CD14-positive monocyte (primary cell): ENCODE measurements around the gene IMMP2L. TPM values are rescaled to one million over a fixed set of nuclear protein-coding genes. Genes with fewer than 3 reads are reported as not detected.

ENCODE experiments used
- DNase-seq, 3 donors: peaks; one replicate each; pipeline ENCODE4 v3.0.0-alpha.2; 2011 to 2022
- H2AFZ ChIP-seq: 2 replicates; pipeline ENCODE4 v1.6.0; 2012; ENCODE audit warnings: mild to moderate bottlenecking, low read depth, low read length, inconsistent platforms; ENCODE audit not compliant: insufficient read depth, poor library complexity, severe bottlenecking
- H3K27ac ChIP-seq, 2 donors: 1 replicate in 1 of 2; 2 replicates in 1 of 2; pipeline ENCODE4 v1.5.1; 2012 to 2013; ENCODE audit warnings: low read length in 2 of 2, control low read depth in 1 of 2, inconsistent platforms in 1 of 2, low read depth in 1 of 2, mild to moderate bottlenecking in 1 of 2
- H3K27me3 ChIP-seq, 2 donors: one replicate each; pipeline versions ENCODE4 v1.6.0 to v1.6.1; 2011 to 2013; ENCODE audit warnings: low read length in 2 of 2; ENCODE audit not compliant: control insufficient read depth in 2 of 2, insufficient read depth in 2 of 2
- H3K36me3 ChIP-seq, 2 donors: replicated peaks in 1 of 2; 1 replicate in 1 of 2; 2 replicates in 1 of 2; pipeline versions ENCODE4 v1.5.1 to v1.6.1; 2012 to 2013; ENCODE audit warnings: low read length in 2 of 2, control low read depth in 1 of 2, inconsistent platforms in 1 of 2, mild to moderate bottlenecking in 1 of 2; ENCODE audit not compliant: insufficient read depth in 2 of 2, control insufficient read depth in 1 of 2
- H3K4me1 ChIP-seq, 2 donors: 1 replicate in 1 of 2; 2 replicates in 1 of 2; pipeline versions ENCODE4 v1.5.1 to v1.6.1; 2012 to 2013; ENCODE audit warnings: low read length in 2 of 2, control low read depth in 1 of 2, inconsistent platforms in 1 of 2, mild to moderate bottlenecking in 1 of 2, moderate library complexity in 1 of 2; ENCODE audit not compliant: insufficient read depth in 2 of 2, control insufficient read depth in 1 of 2
- H3K4me2 ChIP-seq: replicated peaks from 2 replicates; pipeline ENCODE3; 2012; ENCODE audit warnings: low read length, moderate library complexity, mild to moderate bottlenecking; ENCODE audit not compliant: poor library complexity, severe bottlenecking; ENCODE audit errors: extremely low read depth
- H3K4me3 ChIP-seq, 3 experiments: fragments of 200-600 bp in 1 of 3; sonication (generic) in 1 of 3; replicated peaks in 1 of 3; 1 replicate in 2 of 3; 2 replicates in 1 of 3; pipeline ENCODE4 v1.5.1; 2011 to 2013; ENCODE audit warnings: low read length in 3 of 3, mild to moderate bottlenecking in 3 of 3, control low read depth in 2 of 3, low read depth in 2 of 3, inconsistent platforms in 1 of 3, moderate library complexity in 1 of 3
- H3K79me2 ChIP-seq: 2 replicates; pipeline ENCODE4 v1.6.0; 2012; ENCODE audit warnings: mild to moderate bottlenecking, control low read depth, inconsistent platforms, low read length, moderate library complexity; ENCODE audit not compliant: insufficient read depth
- H3K9ac ChIP-seq: 2 replicates; pipeline ENCODE4 v1.6.0; 2017; ENCODE audit warnings: low read length, mild to moderate bottlenecking; ENCODE audit not compliant: insufficient read depth, poor library complexity, severe bottlenecking
- H3K9me3 ChIP-seq, 2 donors: replicated peaks in 1 of 2; 1 replicate in 1 of 2; 2 replicates in 1 of 2; pipeline versions ENCODE4 v1.5.1 to v1.6.1; 2012 to 2013; ENCODE audit warnings: low read length in 2 of 2, control low read depth in 1 of 2; ENCODE audit not compliant: control insufficient read depth in 1 of 2, insufficient read depth in 1 of 2
- H4K20me1 ChIP-seq: 2 replicates; pipeline ENCODE4 v1.6.0; 2012; ENCODE audit warnings: mild to moderate bottlenecking, low read length, control low read depth, moderate library complexity; ENCODE audit not compliant: insufficient read depth
- H3K27ac Mint-ChIP-seq, 7 donors: one replicate each; pipeline ENCODE4 v1.8.0; 2020; ENCODE audit warnings: mild to moderate bottlenecking in 7 of 7, mixed read lengths in 7 of 7, moderate library complexity in 6 of 7, inconsistent platforms in 2 of 7
- H3K27me3 Mint-ChIP-seq, 3 donors: one replicate each; pipeline ENCODE4 v1.8.0; 2021 to 2022; ENCODE audit warnings: low read depth in 3 of 3, mild to moderate bottlenecking in 3 of 3, mixed read lengths in 3 of 3, moderate library complexity in 3 of 3, inconsistent platforms in 1 of 3
- H3K36me3 Mint-ChIP-seq, 2 donors: one replicate each; pipeline ENCODE4 v1.8.0; 2020; ENCODE audit warnings: mixed read lengths in 2 of 2, inconsistent platforms in 1 of 2, mild to moderate bottlenecking in 1 of 2
- H3K4me1 Mint-ChIP-seq: one replicate; pipeline ENCODE4 v1.8.0; 2020; ENCODE audit warnings: mild to moderate bottlenecking, mixed read lengths
- H3K4me3 Mint-ChIP-seq, 2 donors: one replicate each; pipeline ENCODE4 v1.8.0; 2020; ENCODE audit warnings: mild to moderate bottlenecking in 2 of 2, mixed read lengths in 2 of 2, moderate library complexity in 1 of 2
- H3K9me3 Mint-ChIP-seq, 7 donors: one replicate each; pipeline ENCODE4 v1.8.0; 2020 to 2022; ENCODE audit warnings: mixed read lengths in 7 of 7, mild to moderate bottlenecking in 6 of 7, moderate library complexity in 6 of 7, inconsistent platforms in 2 of 7
- CTCF ChIP-seq: fragments of 200-600 bp; IDR thresholded peaks from one replicate; pipeline ENCODE4 v1.8.0; 2022; ENCODE audit warnings: antibody characterized with exemption, mild to moderate bottlenecking
- WGBS: methylation state at CpG from one replicate; pipeline ENCODE4 v1.1.5; 2013; ENCODE audit warnings: missing lambda C conversion rate; ENCODE audit not compliant: insufficient coverage; 5-methylcytosine and 5-hydroxymethylcytosine counted together
- intact Hi-C, 2 donors: fragments of 100-400 bp; cut with micrococcal nuclease; formaldehyde crosslinking; loops; one replicate each; pipeline versions ENCODE4 v1.15.0 to v1.15.1; 2023
- polyA plus RNA-seq, 3 donors: library from polyadenylated mRNA; depleted of rRNA in 1 of 3; unstranded in 2 of 3; stranded (reverse) in 1 of 3; fragments of 300-500 nt in 2 of 3; fragments of >200 nt in 1 of 3; fragmentation: Illumina TruSeq in 2 of 3; gene quantifications; 1 replicate in 2 of 3; 2 replicates in 1 of 3; pipeline ENCODE4 v1.2.3, GENCODE V29; 2012 to 2021

The IMMP2L gene
- polyA plus RNA-seq, 3 donors, result 1.9 to 6.4 (median 6.2) TPM

DNA sequence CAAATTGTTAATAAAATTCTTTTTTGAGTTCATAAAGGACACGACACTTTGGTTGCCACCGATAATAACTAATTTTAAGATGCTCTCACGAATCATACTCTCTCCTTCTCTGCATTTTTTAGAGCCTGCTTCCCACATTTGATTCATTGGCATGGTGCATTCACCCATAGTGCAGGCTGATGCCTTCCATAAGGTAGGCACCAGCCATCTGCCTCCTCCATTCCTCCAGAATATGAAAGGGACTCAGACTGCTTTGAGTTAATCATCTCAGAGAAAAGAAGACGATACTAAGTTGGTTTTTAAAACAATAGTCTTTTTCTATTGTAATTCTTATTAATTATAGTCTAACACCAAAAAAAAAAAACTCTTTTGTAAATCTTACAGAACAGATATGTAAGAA, 505.2 kb downstream of the IMMP2L start:
- Histone ChIP-seq H3K4me2 (no peak overlapping the region), H3K36me3 (no peaks in the 10 kb centered on the region), H3K27ac (no peak overlapping the region), H3K9ac (no peak overlapping the region), H3K27me3 (no peaks in the 10 kb centered on the region), H2AFZ (no peak overlapping the region), H3K4me1 (no peaks in the 10 kb centered on the region), H3K79me2 (no peaks in the 10 kb centered on the region), H3K9me3 (peaks cover 0 to 4% of the 10 kb centered on the region in 2 donors), H3K4me3 (no peak overlapping the region), H4K20me1 (no peaks in the 10 kb centered on the region)
- intact Hi-C loops, result no loop called here
- WGBS, result 94% methylated on average over 2 of the region's 4 CpGs
- no peak overlapping the region for H3K4me3 Mint-ChIP-seq
- no peaks in the 10 kb centered on the region for H3K36me3 Mint-ChIP-seq
- TF ChIP-seq CTCF, result no peak
- H3K4me1 Mint-ChIP-seq, result no peaks in the 10 kb centered on the region
- peaks cover 1 to 7% (median 4%) of the 10 kb centered on the region in 7 donors for H3K9me3 Mint-ChIP-seq
- H3K27ac Mint-ChIP-seq, result no peak overlapping the region
- H3K27me3 Mint-ChIP-seq, result no peaks in the 10 kb centered on the region
- DNase-seq, result no peak

GRCh38 chr7:111056371-111056770, 505.9 kb downstream of the IMMP2L start:
- H3K27ac Mint-ChIP-seq, result no peak overlapping the region
- H3K27ac ChIP-seq, result no peak overlapping the region
- H3K4me3 Mint-ChIP-seq, result no peak overlapping the region
- no peak overlapping the region for H3K4me2 ChIP-seq
- no peaks in the 10 kb centered on the region for H3K27me3 Mint-ChIP-seq
- H3K79me2 ChIP-seq, result no peaks in the 10 kb centered on the region
- intact Hi-C loops, result no loop called here
- H2AFZ ChIP-seq, result no peak overlapping the region
- no peaks in the 10 kb centered on the region for H3K27me3 ChIP-seq
- peaks cover 0 to 4% of the 10 kb centered on the region in 2 donors for H3K9me3 ChIP-seq
- no peaks in the 10 kb centered on the region for H3K4me1 ChIP-seq
- no peak for DNase-seq
- no peak overlapping the region for H3K9ac ChIP-seq
- peaks cover 0 to 2% (median 0%) of the 10 kb centered on the region in 7 donors for H3K9me3 Mint-ChIP-seq
- H3K4me1 Mint-ChIP-seq, result no peaks in the 10 kb centered on the region
- TF ChIP-seq CTCF, result no peak
- H3K36me3 Mint-ChIP-seq, result no peaks in the 10 kb centered on the region
- WGBS, result 60% methylated on average over 1 of the region's 2 CpGs
- H3K4me3 ChIP-seq, result no peak overlapping the region
- H4K20me1 ChIP-seq, result no peaks in the 10 kb centered on the region
- no peaks in the 10 kb centered on the region for H3K36me3 ChIP-seq
